ENCODE data around the gene PGC.

PGC gene

GRCh38 chr6:41702771-41703494 lies 44.3 kb downstream of the PGC start:
- Histone ChIP-seq H4K20me1 (ENCODE audit: insufficient read depth, low read length) (no peaks in the 10 kb centered on the region), H3K9me2 (replicated peaks; ENCODE audit: insufficient read depth, low read length) (no peaks in the 10 kb centered on the region), H3K27me3 (replicated peaks; ENCODE audit: insufficient read depth, low read length) (no peaks in the 10 kb centered on the region), H3K4me3 (ENCODE audit: low read length) (no peak overlapping the region), H3K36me3 (replicated peaks; ENCODE audit: insufficient read depth, low read length) (no peaks in the 10 kb centered on the region), H3K4me1 (ENCODE audit: low read length) (peaks cover 12% of the 10 kb centered on the region), H3F3A (ENCODE audit: insufficient read depth, low read length) (no peaks in the 10 kb centered on the region), H3K9ac (ENCODE audit: low read length) (no peak overlapping the region), H3K27ac (ENCODE audit: low read length) (no peak overlapping the region), H3K9me3 (replicated peaks; ENCODE audit: insufficient read depth, low read length) (no peaks in the 10 kb centered on the region), H3K79me2 (ENCODE audit: low read length) (no peaks in the 10 kb centered on the region), H3K4me2 (ENCODE audit: low read depth, low read length) (no peak overlapping the region), H2AFZ (ENCODE audit: low read length) (no peak overlapping the region)
- TF ChIP-seq EZH2phosphoT487 (IDR thresholded peaks at IDR 0.05; ENCODE audit: low read length) (no peak), CTCF (IDR thresholded peaks at IDR 0.05; ENCODE audit: low read length) (no peak), EZH2 (optimal IDR thresholded peaks at IDR 0.05; ENCODE audit: low read depth, low read length) (no peak)
- no peak for DNase-seq

- H3K9me3 ChIP-seq (replicated peaks; ENCODE audit: insufficient read depth, low read length): no peaks in the 10 kb centered on the region
- no peak overlapping the region for H3K4me2 ChIP-seq (ENCODE audit: low read depth, low read length)
- DNase-seq: no peak
- no peaks in the 10 kb centered on the region for H3K9me2 ChIP-seq (replicated peaks; ENCODE audit: insufficient read depth, low read length)
- H3K79me2 ChIP-seq (ENCODE audit: low read length): no peaks in the 10 kb centered on the region
- no peak overlapping the region for H3K4me3 ChIP-seq (ENCODE audit: low read length)
- H3K27ac ChIP-seq (ENCODE audit: low read length): no peak overlapping the region
- H3F3A ChIP-seq (ENCODE audit: insufficient read depth, low read length): no peaks in the 10 kb centered on the region
- H4K20me1 ChIP-seq (ENCODE audit: insufficient read depth, low read length): no peaks in the 10 kb centered on the region
- H3K36me3 ChIP-seq (replicated peaks; ENCODE audit: insufficient read depth, low read length): no peaks in the 10 kb centered on the region
- peaks cover 12% of the 10 kb centered on the region for H3K4me1 ChIP-seq (ENCODE audit: low read length)
- no peaks in the 10 kb centered on the region for H3K27me3 ChIP-seq (replicated peaks; ENCODE audit: insufficient read depth, low read length)
- H3K9ac ChIP-seq (ENCODE audit: low read length): no peak overlapping the region
- H2AFZ ChIP-seq (ENCODE audit: low read length): no peak overlapping the region
- TF ChIP-seq CTCF (IDR thresholded peaks at IDR 0.05; ENCODE audit: low read length) (no peak), EZH2 (optimal IDR thresholded peaks at IDR 0.05; ENCODE audit: low read depth, low read length) (no peak)
Observed at GRCh38 chr6:41702089-41702745, 45.0 kb downstream of the PGC start.

GRCh38 chr6:41700463-41701347 lies 46.5 kb downstream of the PGC start:
- H3K27ac ChIP-seq (ENCODE audit: low read length): no peak overlapping the region

More at GRCh38 chr6:41700463-41701347, 46.5 kb downstream of the PGC start:
- H3K4me1 ChIP-seq (ENCODE audit: low read length): peaks cover 5% of the 10 kb centered on the region
- H3K4me2 ChIP-seq (ENCODE audit: low read depth, low read length): no peak overlapping the region
- no peaks in the 10 kb centered on the region for H3K9me2 ChIP-seq (replicated peaks; ENCODE audit: insufficient read depth, low read length)
- H2AFZ ChIP-seq (ENCODE audit: low read length): no peak overlapping the region
- no peaks in the 10 kb centered on the region for H3K79me2 ChIP-seq (ENCODE audit: low read length)
- TF ChIP-seq CTCF (IDR thresholded peaks at IDR 0.05; ENCODE audit: low read length) (no peak), EZH2 (optimal IDR thresholded peaks at IDR 0.05; ENCODE audit: low read depth, low read length) (no peak), EZH2phosphoT487 (IDR thresholded peaks at IDR 0.05; ENCODE audit: low read length) (no peak)
- H3K4me3 ChIP-seq (ENCODE audit: low read length): no peak overlapping the region
- H3K36me3 ChIP-seq (replicated peaks; ENCODE audit: insufficient read depth, low read length): no peaks in the 10 kb centered on the region
- no peaks in the 10 kb centered on the region for H3F3A ChIP-seq (ENCODE audit: insufficient read depth, low read length)
- H3K27me3 ChIP-seq (replicated peaks; ENCODE audit: insufficient read depth, low read length): no peaks in the 10 kb centered on the region
- H4K20me1 ChIP-seq (ENCODE audit: insufficient read depth, low read length): no peaks in the 10 kb centered on the region
- no peaks in the 10 kb centered on the region for H3K9me3 ChIP-seq (replicated peaks; ENCODE audit: insufficient read depth, low read length)
- H3K9ac ChIP-seq (ENCODE audit: low read length): no peak overlapping the region
- no peak for DNase-seq

Data from MM.1S (cell line).